HepG2 (cell line): ENCODE data around the gene ABCC1. TPM values are rescaled to one million over a fixed set of nuclear protein-coding genes. Genes with fewer than 3 reads are reported as not detected.

ENCODE experiments used
- KLF6 ChIP-seq: IDR thresholded peaks from 2 replicates; pipeline ENCODE4 v1.8.0; 2016; ENCODE audit warnings: missing biosample characterization, missing genetic modification reagents
- MEF2D ChIP-seq: sonication (generic); formaldehyde crosslinking; IDR thresholded peaks from 2 replicates; pipeline ENCODE4 v1.5.1; 2020; ENCODE audit warnings: mild to moderate bottlenecking, missing genetic modification reagents
- NFE2L1 ChIP-seq: sonication (generic); formaldehyde crosslinking; IDR thresholded peaks from 2 replicates; pipeline ENCODE4 v1.4.0; 2020; ENCODE audit warnings: missing genetic modification reagents, mild to moderate bottlenecking, borderline replicate concordance
- NPAS2 ChIP-seq: sonication (generic); formaldehyde crosslinking; IDR thresholded peaks from 2 replicates; pipeline ENCODE4 v1.8.0; 2022; ENCODE audit warnings: mild to moderate bottlenecking, missing genetic modification reagents, borderline replicate concordance
- NR1H2 ChIP-seq: sonication (generic); formaldehyde crosslinking; IDR thresholded peaks from 2 replicates; pipeline ENCODE4 v1.8.1; 2022; ENCODE audit warnings: low read depth, missing genetic modification reagents, borderline replicate concordance
- POLR2G ChIP-seq: fragments of 200-400 bp; formaldehyde crosslinking; IDR thresholded peaks from 2 replicates; pipeline ENCODE4 v1.6.1; 2018; ENCODE audit warnings: mild to moderate bottlenecking, low read depth, low read length, moderate library complexity
- RBM39 ChIP-seq: fragments of 200-400 bp; formaldehyde crosslinking; IDR thresholded peaks from one replicate; pipeline ENCODE4 v1.6.1; 2018; ENCODE audit warnings: antibody characterized with exemption, mild to moderate bottlenecking, low read depth, low read length; ENCODE audit not compliant: poor library complexity, severe bottlenecking
- SKI ChIP-seq: fragments of 450-650 bp; IDR thresholded peaks from one replicate; pipeline ENCODE4 v1.6.1; 2018; ENCODE audit warnings: mild to moderate bottlenecking; ENCODE audit not compliant: partially characterized antibody
- SRY ChIP-seq: sonication (generic); formaldehyde crosslinking; IDR thresholded peaks from 2 replicates; pipeline ENCODE4 v1.8.0; 2022; ENCODE audit warnings: mild to moderate bottlenecking, missing genetic modification reagents
- ZNF138 ChIP-seq: sonication (generic); formaldehyde crosslinking; IDR thresholded peaks from 2 replicates; pipeline ENCODE4 v1.5.0; 2020; ENCODE audit warnings: mild to moderate bottlenecking, low read depth, missing genetic modification reagents
- ZNF160 ChIP-seq: sonication (generic); formaldehyde crosslinking; IDR thresholded peaks from 2 replicates; pipeline ENCODE4 v1.8.0; 2022; ENCODE audit warnings: mild to moderate bottlenecking, inconsistent platforms, missing genetic modification reagents
- ZNF263 ChIP-seq: sonication (generic); formaldehyde crosslinking; IDR thresholded peaks from 2 replicates; pipeline ENCODE4 v1.4.0; 2020; ENCODE audit warnings: missing genetic modification reagents
- ZNF430 ChIP-seq: sonication (generic); formaldehyde crosslinking; IDR thresholded peaks from 2 replicates; pipeline ENCODE4 v1.9.0; 2021; ENCODE audit warnings: mild to moderate bottlenecking, missing genetic modification reagents
- ZSCAN31 ChIP-seq: sonication (generic); formaldehyde crosslinking; IDR thresholded peaks from 2 replicates; pipeline ENCODE4 v1.5.0; 2020; ENCODE audit warnings: low read depth, mild to moderate bottlenecking, missing genetic modification reagents
- polyA plus RNA-seq, 8 experiments: library from polyadenylated mRNA; depleted of rRNA in 3 of 8; stranded (reverse) in 7 of 8; unstranded in 1 of 8; fragments of >200 nt; fragmentation: Illumina TruSeq in 4 of 8; extraction: Trizol in 4 of 8; gene quantifications; 2 replicates each; pipeline versions ENCODE4 v1.2.1 to v1.2.3, GENCODE V29; 2011 to 2016; ENCODE audit warnings: low read depth in 4 of 8, missing spikeins in 1 of 8, mixed read lengths in 1 of 8; ENCODE audit not compliant: insufficient read depth in 1 of 8
- total RNA-seq, 5 experiments: library from RNA; depleted of rRNA; stranded (reverse); fragments of >200 nt; fragmentation: Illumina TruSeq; extraction: Trizol; gene quantifications; 2 replicates each; pipeline ENCODE4 v1.2.3, GENCODE V29; 2016; ENCODE audit warnings: low read depth in 1 of 5
- TF ChIP-seq, protein P1 (sequence below): sonication (generic); formaldehyde crosslinking; IDR thresholded peaks from 2 replicates; pipeline ENCODE4 v1.4.0; 2020; ENCODE audit warnings: mild to moderate bottlenecking, missing genetic modification reagents
- TF ChIP-seq, protein P2 (sequence below): sonication (generic); formaldehyde crosslinking; IDR thresholded peaks from 2 replicates; pipeline ENCODE4 v1.4.0; 2020; ENCODE audit warnings: missing genetic modification reagents, mild to moderate bottlenecking, borderline replicate concordance
- TF ChIP-seq, protein P3 (sequence below): sonication (generic); formaldehyde crosslinking; IDR thresholded peaks from 2 replicates; pipeline ENCODE4; 2020; ENCODE audit warnings: missing genetic modification reagents, mild to moderate bottlenecking, borderline replicate concordance
- TF ChIP-seq, protein P4 (sequence below): sonication (generic); formaldehyde crosslinking; IDR thresholded peaks from 2 replicates; pipeline ENCODE4 v1.9.0; 2021; ENCODE audit warnings: missing genetic modification reagents, mild to moderate bottlenecking, borderline replicate concordance
- TF ChIP-seq, protein P5 (sequence below): IDR thresholded peaks from 2 replicates; pipeline ENCODE4 v1.6.1; 2016; ENCODE audit warnings: control low read depth

ABCC1 gene
- total and polyA plus RNA-seq, 2 of the 13 experiments (the other 11 are each of a cell fraction or from before 2014, with no cell fraction given) = 13.0 to 30.6 TPM

DNA sequence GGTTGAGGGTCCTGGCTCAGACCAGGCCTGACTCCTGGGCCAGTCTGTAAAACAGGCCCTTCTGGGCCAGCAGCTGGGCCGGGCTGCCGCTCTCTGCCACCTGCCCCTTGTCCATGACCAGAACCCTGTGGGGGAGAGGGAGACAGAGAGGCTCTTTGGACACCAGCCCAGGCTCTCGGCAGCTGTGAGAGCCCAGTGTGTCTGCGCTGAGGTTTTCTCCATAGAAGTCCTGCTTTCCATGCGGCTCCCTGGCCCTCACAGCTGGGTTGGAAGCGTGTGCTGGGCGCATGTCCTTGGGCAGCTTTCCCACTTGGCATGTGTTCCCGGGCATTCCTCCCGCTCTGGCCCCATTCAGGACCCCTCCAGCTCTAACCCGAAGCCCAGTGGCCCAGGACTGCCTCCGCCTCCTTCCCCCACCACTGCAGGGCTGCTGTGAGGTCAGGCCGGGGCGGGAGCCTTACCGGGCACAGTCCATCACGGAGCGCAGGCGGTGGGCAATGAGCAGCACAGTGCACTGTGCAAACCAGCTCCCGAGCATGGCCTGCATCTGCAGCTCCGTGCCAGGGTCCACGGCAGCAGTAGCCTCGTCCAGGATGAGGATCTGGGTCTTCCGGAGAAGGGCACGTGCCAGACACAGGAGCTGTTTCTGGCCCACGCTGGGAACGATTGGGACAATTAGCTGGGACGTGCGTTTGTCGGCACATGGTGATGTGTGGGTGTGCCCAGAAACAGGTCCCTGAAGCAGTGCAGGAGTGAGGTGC is 200.9 kb downstream of the ABCC1 start (continued):
- TF ChIP-seq, protein P1, sequence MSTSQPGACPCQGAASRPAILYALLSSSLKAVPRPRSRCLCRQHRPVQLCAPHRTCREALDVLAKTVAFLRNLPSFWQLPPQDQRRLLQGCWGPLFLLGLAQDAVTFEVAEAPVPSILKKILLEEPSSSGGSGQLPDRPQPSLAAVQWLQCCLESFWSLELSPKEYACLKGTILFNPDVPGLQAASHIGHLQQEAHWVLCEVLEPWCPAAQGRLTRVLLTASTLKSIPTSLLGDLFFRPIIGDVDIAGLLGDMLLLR (CRISPR knock-in tag) = no peak
- TF ChIP-seq ZSCAN31 (peak; percentile 62; the same call in 1 of the 2 replicates), ZNF138 (CRISPR knock-in tag) (peak; percentile 91; the same call in 1 of the 2 replicates), ZNF263 (CRISPR knock-in tag) (no peak), NPAS2 (CRISPR knock-in tag) (no peak), NR1H2 (CRISPR knock-in tag) (0 out of 2 replicates have a peak, but pooled peaks have one; percentile 66), POLR2G (peak; percentile 5; the same call in 1 of the 2 replicates), KLF6 (no peak), ZNF160 (CRISPR knock-in tag) (0 out of 2 replicates have a peak, but pooled peaks have one; percentile 48), SKI (no peak), SRY (CRISPR knock-in tag) (0 out of 2 replicates have a peak, but pooled peaks have one; percentile 57), RBM39 (peak; percentile 82), NFE2L1 (CRISPR knock-in tag) (peak; percentile 74; the same call in 1 of the 2 replicates), ZNF430 (CRISPR knock-in tag) (peak; percentile 69; the same call in 1 of the 2 replicates), MEF2D (CRISPR knock-in tag) (0 out of 2 replicates have a peak, but pooled peaks have one; percentile 38)
- TF ChIP-seq, protein P2, sequence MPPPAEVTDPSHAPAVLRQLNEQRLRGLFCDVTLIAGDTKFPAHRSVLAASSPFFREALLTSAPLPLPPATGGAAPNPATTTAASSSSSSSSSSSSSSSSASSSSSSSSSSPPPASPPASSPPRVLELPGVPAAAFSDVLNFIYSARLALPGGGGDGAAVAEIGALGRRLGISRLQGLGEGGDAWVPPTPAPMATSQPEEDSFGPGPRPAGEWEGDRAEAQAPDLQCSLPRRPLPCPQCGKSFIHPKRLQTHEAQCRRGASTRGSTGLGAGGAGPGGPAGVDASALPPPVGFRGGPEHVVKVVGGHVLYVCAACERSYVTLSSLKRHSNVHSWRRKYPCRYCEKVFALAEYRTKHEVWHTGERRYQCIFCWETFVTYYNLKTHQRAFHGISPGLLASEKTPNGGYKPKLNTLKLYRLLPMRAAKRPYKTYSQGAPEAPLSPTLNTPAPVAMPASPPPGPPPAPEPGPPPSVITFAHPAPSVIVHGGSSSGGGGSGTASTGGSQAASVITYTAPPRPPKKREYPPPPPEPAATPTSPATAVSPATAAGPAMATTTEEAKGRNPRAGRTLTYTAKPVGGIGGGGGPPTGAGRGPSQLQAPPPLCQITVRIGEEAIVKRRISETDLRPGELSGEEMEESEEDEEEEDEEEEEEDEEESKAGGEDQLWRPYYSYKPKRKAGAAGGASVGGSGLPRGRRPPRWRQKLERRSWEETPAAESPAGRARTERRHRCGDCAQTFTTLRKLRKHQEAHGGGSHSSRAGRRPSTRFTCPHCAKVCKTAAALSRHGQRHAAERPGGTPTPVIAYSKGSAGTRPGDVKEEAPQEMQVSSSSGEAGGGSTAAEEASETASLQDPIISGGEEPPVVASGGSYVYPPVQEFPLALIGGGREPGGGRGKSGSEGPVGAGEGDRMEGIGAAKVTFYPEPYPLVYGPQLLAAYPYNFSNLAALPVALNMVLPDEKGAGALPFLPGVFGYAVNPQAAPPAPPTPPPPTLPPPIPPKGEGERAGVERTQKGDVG (CRISPR knock-in tag) = peak; percentile 76; the same call in 1 of the 2 replicates
- TF ChIP-seq, protein P3, sequence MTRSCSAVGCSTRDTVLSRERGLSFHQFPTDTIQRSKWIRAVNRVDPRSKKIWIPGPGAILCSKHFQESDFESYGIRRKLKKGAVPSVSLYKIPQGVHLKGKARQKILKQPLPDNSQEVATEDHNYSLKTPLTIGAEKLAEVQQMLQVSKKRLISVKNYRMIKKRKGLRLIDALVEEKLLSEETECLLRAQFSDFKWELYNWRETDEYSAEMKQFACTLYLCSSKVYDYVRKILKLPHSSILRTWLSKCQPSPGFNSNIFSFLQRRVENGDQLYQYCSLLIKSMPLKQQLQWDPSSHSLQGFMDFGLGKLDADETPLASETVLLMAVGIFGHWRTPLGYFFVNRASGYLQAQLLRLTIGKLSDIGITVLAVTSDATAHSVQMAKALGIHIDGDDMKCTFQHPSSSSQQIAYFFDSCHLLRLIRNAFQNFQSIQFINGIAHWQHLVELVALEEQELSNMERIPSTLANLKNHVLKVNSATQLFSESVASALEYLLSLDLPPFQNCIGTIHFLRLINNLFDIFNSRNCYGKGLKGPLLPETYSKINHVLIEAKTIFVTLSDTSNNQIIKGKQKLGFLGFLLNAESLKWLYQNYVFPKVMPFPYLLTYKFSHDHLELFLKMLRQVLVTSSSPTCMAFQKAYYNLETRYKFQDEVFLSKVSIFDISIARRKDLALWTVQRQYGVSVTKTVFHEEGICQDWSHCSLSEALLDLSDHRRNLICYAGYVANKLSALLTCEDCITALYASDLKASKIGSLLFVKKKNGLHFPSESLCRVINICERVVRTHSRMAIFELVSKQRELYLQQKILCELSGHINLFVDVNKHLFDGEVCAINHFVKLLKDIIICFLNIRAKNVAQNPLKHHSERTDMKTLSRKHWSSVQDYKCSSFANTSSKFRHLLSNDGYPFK (CRISPR knock-in tag) = peak; percentile 80
- TF ChIP-seq, protein P4, sequence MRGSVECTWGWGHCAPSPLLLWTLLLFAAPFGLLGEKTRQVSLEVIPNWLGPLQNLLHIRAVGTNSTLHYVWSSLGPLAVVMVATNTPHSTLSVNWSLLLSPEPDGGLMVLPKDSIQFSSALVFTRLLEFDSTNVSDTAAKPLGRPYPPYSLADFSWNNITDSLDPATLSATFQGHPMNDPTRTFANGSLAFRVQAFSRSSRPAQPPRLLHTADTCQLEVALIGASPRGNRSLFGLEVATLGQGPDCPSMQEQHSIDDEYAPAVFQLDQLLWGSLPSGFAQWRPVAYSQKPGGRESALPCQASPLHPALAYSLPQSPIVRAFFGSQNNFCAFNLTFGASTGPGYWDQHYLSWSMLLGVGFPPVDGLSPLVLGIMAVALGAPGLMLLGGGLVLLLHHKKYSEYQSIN = no peak
- TF ChIP-seq, protein P5, sequence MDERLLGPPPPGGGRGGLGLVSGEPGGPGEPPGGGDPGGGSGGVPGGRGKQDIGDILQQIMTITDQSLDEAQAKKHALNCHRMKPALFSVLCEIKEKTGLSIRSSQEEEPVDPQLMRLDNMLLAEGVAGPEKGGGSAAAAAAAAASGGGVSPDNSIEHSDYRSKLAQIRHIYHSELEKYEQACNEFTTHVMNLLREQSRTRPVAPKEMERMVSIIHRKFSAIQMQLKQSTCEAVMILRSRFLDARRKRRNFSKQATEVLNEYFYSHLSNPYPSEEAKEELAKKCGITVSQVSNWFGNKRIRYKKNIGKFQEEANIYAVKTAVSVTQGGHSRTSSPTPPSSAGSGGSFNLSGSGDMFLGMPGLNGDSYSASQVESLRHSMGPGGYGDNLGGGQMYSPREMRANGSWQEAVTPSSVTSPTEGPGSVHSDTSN (CRISPR knock-in tag) = no peak
